MCF 10A (cell line): Measurements from ENCODE around the gene RASSF5. TPM values are rescaled to one million over a fixed set of nuclear protein-coding genes. Genes with fewer than 3 reads are reported as not detected.

Experiments
- BruUV-seq: library from RNA; stranded (reverse); fragments of 400-500 nt; replicated peaks from 2 replicates; lab custom pipeline; 2021; lab: Mats Ljungman, UMichigan
- CTCF ChIA-PET: fragments of 300-600 bp; sonication (Branson Sonifier 250); formaldehyde crosslinking; extraction: SDS; loops from one replicate; lab custom pipeline; 2021; ENCODE audit warnings: antibody characterized with exemption, inconsistent platforms; lab: Yijun Ruan, JAX
- POLR2A ChIA-PET: fragments of 300-600, 350-650 bp; sonication (Branson Sonifier 250); formaldehyde crosslinking; extraction: SDS; loops from one replicate; lab custom pipeline; 2020; ENCODE audit warnings: antibody characterized with exemption, inconsistent platforms; lab: Yijun Ruan, JAX
- DNase-seq: peaks from one replicate; pipeline ENCODE4 v3.0.0-alpha.2; 2018; ENCODE audit not compliant: unreplicated experiment
- H3K27ac Mint-ChIP-seq: one replicate; pipeline ENCODE4 v1.8.0; 2022; ENCODE audit warnings: mild to moderate bottlenecking, low read depth, mixed read lengths; ENCODE audit not compliant: unreplicated experiment
- H3K27me3 Mint-ChIP-seq: one replicate; pipeline ENCODE4 v1.8.0; 2022; ENCODE audit warnings: mixed read lengths; ENCODE audit not compliant: insufficient read depth, unreplicated experiment
- H3K36me3 Mint-ChIP-seq: one replicate; pipeline ENCODE4 v1.8.0; 2022; ENCODE audit warnings: mild to moderate bottlenecking, moderate library complexity, mixed read lengths; ENCODE audit not compliant: insufficient read depth, unreplicated experiment
- H3K4me1 Mint-ChIP-seq: one replicate; pipeline ENCODE4 v1.8.0; 2022; ENCODE audit warnings: mixed read lengths; ENCODE audit not compliant: insufficient read depth, unreplicated experiment
- H3K4me3 Mint-ChIP-seq: one replicate; pipeline ENCODE4 v1.8.0; 2022; ENCODE audit warnings: mild to moderate bottlenecking, moderate library complexity, mixed read lengths; ENCODE audit not compliant: unreplicated experiment
- H3K9me3 Mint-ChIP-seq: one replicate; pipeline ENCODE4 v1.8.0; 2022; ENCODE audit warnings: mixed read lengths; ENCODE audit not compliant: unreplicated experiment
- intact Hi-C: fragments of 100-400 bp; cut with micrococcal nuclease; formaldehyde crosslinking; loops from 2 replicates; pipeline ENCODE4 v1.14.1; 2022
- total RNA-seq: library from RNA; stranded (reverse); gene quantifications from 2 replicates; pipeline ENCODE4 v1.2.3, GENCODE V29; 2022
- TF ChIP-seq, protein P1 (sequence below): fragments of 200-600 bp; IDR thresholded peaks from one replicate; pipeline ENCODE4 v1.8.0; 2022; ENCODE audit warnings: antibody characterized with exemption, mild to moderate bottlenecking; ENCODE audit not compliant: unreplicated experiment

The RASSF5 gene
- total RNA-seq, 1 experiment from 2014 or later = 8.3 TPM

DNA sequence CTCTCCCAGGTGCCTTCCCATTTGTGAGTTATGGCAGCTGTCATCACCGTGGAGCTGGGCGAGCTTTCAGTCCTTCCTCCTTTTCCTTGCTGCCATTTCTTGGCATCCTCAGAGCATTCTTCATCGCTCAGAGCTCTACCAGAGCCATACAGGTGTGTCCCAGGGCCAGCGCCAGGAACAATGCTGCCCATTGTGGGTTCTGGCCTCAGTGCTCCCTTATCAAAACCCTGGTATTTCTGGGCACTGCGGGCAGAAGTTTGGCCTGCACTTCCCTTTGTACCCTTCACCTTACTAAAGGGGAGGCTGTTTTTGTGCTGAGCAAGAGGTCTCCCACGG is 28.5 kb downstream of the RASSF5 start:
- no peaks in the 10 kb centered on the region for H3K27me3 Mint-ChIP-seq
- no peak for DNase-seq
- TF ChIP-seq, protein P1, sequence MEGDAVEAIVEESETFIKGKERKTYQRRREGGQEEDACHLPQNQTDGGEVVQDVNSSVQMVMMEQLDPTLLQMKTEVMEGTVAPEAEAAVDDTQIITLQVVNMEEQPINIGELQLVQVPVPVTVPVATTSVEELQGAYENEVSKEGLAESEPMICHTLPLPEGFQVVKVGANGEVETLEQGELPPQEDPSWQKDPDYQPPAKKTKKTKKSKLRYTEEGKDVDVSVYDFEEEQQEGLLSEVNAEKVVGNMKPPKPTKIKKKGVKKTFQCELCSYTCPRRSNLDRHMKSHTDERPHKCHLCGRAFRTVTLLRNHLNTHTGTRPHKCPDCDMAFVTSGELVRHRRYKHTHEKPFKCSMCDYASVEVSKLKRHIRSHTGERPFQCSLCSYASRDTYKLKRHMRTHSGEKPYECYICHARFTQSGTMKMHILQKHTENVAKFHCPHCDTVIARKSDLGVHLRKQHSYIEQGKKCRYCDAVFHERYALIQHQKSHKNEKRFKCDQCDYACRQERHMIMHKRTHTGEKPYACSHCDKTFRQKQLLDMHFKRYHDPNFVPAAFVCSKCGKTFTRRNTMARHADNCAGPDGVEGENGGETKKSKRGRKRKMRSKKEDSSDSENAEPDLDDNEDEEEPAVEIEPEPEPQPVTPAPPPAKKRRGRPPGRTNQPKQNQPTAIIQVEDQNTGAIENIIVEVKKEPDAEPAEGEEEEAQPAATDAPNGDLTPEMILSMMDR = no peak

GRCh38 chr1:206537141-206537540 is 29.8 kb downstream of the RASSF5 start:
- no peaks in the 10 kb centered on the region for H3K27me3 Mint-ChIP-seq
- ChIA-PET POLR2A (interaction anchor here (0.6 to 1.0 kb wide), 2 partner anchors 12 to 396 kb away, joined by 4 read pairs; no protein-coding TSS in a partner anchor), CTCF (interaction anchor here (0.7 to 5.8 kb wide), 7 partner anchors 8 to 452 kb away, joined by 3 to 63 read pairs (median 5); no protein-coding TSS in a partner anchor)
- TF ChIP-seq, protein P1 = no peak
- H3K36me3 Mint-ChIP-seq = peaks cover 16% of the 10 kb centered on the region
- H3K27ac Mint-ChIP-seq = no peak overlapping the region
- DNase-seq = no peak
- intact Hi-C loops = no loop called here
- no peaks in the 10 kb centered on the region for H3K4me1 Mint-ChIP-seq
- H3K9me3 Mint-ChIP-seq = no peaks in the 10 kb centered on the region
- no peak overlapping the region for H3K4me3 Mint-ChIP-seq
- no TSS peak for BruUV-seq

More for the DNA sequence above, 28.5 kb downstream of the RASSF5 start:
- POLR2A ChIA-PET = interaction anchor here (0.6 to 1.5 kb wide), 3 partner anchors 10 to 369 kb away, joined by 3 to 4 read pairs (median 3); no protein-coding TSS in a partner anchor
- H3K36me3 Mint-ChIP-seq = peaks cover 11% of the 10 kb centered on the region
- H3K9me3 Mint-ChIP-seq = no peaks in the 10 kb centered on the region
- H3K27ac Mint-ChIP-seq = no peak overlapping the region
- CTCF ChIA-PET = interaction anchor here (0.6 to 5.8 kb wide), 9 partner anchors 8 to 520 kb away, joined by 3 to 63 read pairs (median 3); no protein-coding TSS in a partner anchor
- no peak overlapping the region for H3K4me3 Mint-ChIP-seq
- H3K4me1 Mint-ChIP-seq = no peaks in the 10 kb centered on the region
- intact Hi-C loops = no loop called here
- no TSS peak for BruUV-seq

- H3K27me3 Mint-ChIP-seq = no peaks in the 10 kb centered on the region
- intact Hi-C loops = no loop called here
- H3K36me3 Mint-ChIP-seq = peaks cover 16% of the 10 kb centered on the region
- CTCF ChIA-PET = interaction anchor here (0.6 to 2.0 kb wide), 2 partner anchors 33 to 59 kb away, joined by 5 to 6 read pairs; no protein-coding TSS in a partner anchor
- no peak overlapping the region for H3K27ac Mint-ChIP-seq
- POLR2A ChIA-PET = interaction anchor here (0.8 to 1.2 kb wide), 2 partner anchors 9 to 20 kb away, joined by 3 to 4 read pairs; no protein-coding TSS in a partner anchor
- TF ChIP-seq, protein P1 = no peak
- no peak for DNase-seq
- H3K4me1 Mint-ChIP-seq = no peaks in the 10 kb centered on the region
- H3K9me3 Mint-ChIP-seq = no peaks in the 10 kb centered on the region
- no peak overlapping the region for H3K4me3 Mint-ChIP-seq
- BruUV-seq = no TSS peak
Observed at GRCh38 chr1:206538086-206538770, 30.9 kb downstream of the RASSF5 start.

- ChIA-PET POLR2A (interaction anchor here (0.7 to 1.2 kb wide), 3 partner anchors 10 to 50 kb away, joined by 3 to 4 read pairs (median 3); no protein-coding TSS in a partner anchor), CTCF (interaction anchor here (2.0 to 9.9 kb wide), 2 partner anchors 48 to 60 kb away, joined by 5 to 110 read pairs; no protein-coding TSS in a partner anchor)
- H3K27ac Mint-ChIP-seq = no peak overlapping the region
- no peak for DNase-seq
- H3K9me3 Mint-ChIP-seq = no peaks in the 10 kb centered on the region
- intact Hi-C loops = no loop called here
- H3K4me3 Mint-ChIP-seq = no peak overlapping the region
- H3K36me3 Mint-ChIP-seq = peaks cover 16% of the 10 kb centered on the region
- H3K27me3 Mint-ChIP-seq = no peaks in the 10 kb centered on the region
- no peaks in the 10 kb centered on the region for H3K4me1 Mint-ChIP-seq
- no TSS peak for BruUV-seq
- TF ChIP-seq, protein P1 = no peak
Observed at GRCh38 chr1:206538901-206539640, 31.7 kb downstream of the RASSF5 start.
